Globus pallidus (tissue), 1 donor: ENCODE measurements around the gene SPTLC1.
"Not testable (repeated sequence)": the region's sequence is repeated elsewhere in the genome, so short reads cannot be mapped to it uniquely, and the experiment has no call there.

Source experiments
- DNase-seq: peaks from one replicate; pipeline ENCODE4 v3.0.0-alpha.2; 2015; ENCODE audit warnings: low spot score

Gene SPTLC1

DNA sequence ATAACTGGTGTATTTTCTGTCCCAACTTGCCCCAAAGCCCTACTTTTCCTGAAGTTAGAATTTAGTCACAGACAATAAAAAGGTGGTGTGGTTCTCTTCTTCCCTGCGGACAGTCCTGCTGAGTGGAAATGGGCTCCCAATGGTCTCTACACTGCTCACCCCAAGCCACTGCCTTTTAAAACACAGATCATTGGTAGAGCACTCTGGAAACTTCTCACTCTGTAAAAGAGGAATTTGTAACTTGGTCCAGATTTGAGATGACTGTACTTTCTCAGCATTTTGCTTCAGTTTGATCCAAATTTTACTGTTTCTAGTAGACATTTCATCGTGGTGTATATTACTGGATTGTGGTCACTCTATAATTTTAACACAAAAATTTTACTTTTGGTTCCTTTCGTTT is 84.8 kb downstream of the SPTLC1 start:
- no peak for DNase-seq

GRCh38 chr9:92029553-92029952 is 85.7 kb downstream of the SPTLC1 start:
- DNase-seq: no peak

DNA sequence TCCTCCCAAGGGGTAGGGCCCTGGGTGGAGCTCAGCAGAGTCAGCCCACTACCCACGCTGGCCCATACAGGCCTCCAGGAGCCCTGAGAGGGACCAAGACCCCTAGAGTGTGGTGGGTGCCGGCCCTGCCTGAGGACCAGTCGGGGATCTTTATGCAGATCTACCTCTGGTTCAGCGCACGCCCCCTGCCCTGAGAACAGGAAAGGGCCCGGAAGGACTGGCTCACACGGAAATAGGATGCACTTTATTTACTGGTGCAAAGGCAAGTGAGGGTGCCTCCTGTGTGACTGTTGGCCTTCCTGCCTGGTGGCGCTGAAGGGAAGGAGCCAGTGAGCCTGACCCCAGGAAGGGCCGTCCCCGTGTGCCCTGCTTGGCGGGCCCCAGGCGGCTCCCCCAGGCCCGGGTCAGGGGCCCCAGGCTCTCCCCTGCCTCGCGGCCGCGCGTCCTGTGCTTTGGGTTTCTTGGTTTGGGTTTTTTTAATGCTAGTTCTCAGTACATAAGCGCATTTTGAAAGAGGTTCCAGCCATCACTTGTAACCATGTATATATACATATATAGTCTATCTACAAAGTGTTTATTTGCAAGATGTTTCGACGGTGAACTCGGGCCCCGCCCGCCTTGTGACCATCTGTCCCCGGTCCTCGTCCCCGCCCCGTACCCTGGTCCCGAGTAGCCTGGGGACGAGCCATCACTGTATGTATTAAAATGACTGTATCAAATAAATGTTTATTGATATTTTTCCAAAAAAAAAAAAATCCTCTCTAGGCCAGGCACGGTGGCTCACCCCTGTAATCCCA is 88.8 kb downstream of the SPTLC1 start:
- no peak for DNase-seq

- not testable (repeated sequence) for DNase-seq
Observed at GRCh38 chr9:92021785-92022541, 93.2 kb downstream of the SPTLC1 start.

DNA sequence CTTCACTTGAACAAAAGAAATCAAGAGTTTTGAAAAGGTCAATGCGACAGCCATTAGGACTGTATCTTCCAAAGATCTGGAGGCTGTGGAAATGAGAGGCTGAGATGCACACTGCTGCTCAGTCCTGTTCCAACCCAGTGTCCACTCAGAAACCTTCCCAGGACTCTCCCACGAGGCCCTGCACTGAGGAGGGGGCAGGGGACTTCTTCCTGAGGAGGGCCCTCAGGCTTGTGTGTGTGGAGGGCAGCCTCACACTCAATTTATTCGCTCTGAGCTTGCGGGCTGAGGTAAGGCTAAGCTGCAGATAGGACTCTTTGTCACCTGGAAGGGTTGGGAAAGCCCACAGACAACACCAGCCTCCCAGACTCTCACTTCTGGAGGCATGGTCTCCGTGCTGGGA is 95.6 kb downstream of the SPTLC1 start:
- DNase-seq: no peak

DNA sequence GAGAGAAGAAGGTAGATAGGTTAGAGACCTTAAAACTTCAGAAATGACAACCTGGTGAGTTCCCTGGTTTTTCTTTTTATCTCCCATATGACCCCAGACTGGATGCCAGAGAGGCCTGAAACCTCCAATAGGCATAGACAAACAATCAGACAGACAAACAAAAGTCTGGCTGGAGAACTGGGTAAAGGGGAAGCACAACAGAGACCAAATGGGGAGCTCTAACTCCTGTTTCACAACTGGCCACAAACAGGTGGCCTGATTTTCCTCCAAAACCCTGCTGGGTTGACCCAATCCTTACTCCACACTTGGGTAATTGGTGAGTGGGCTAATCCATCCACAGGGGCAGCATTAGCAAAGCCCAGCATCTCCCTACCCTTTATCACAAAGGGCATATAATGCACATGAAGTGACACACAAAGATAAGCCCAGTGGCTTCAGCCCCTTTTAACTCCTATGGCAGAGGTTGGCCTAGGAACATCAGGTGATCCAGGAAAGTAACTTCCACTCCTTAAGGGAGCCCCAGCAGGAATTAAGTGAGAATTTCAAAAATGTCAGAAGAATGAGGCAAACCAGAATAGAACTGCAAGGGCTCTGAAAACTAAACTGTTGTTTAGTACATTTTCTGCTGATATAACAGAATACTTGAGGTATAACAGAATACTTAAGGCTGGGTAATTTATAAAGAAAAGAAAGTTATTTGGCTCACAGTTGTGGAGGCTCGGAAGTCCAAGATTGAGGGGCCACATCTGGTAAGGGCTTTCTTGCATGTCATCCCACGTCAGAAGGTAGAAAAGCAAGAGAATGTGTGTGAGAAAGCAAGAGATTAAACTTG is 104.3 kb downstream of the SPTLC1 start:
- no peak for DNase-seq

DNA sequence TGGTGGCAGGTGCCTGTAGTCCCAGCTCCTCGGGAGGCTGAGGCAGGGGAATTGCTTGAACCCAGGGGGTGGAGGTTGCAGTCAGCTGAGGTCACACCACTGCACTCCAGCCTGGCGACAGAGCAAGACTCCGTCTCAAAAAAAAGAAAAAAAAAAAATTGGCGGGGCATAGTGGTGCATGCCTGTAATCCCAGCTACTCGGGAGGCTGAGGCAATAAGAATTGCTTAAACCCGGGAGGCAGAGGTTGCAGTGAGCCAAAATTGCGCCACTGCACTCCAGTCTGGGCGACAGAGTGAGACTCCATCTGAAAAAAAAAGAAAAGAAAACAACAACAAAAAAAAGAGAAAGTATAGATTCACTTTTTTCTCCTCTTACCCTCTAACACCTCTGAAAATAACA is 105.0 kb downstream of the SPTLC1 start:
- not testable (repeated sequence) for DNase-seq

- DNase-seq: no peak
Observed at GRCh38 chr9:92008041-92008440, 107.2 kb downstream of the SPTLC1 start.

DNA sequence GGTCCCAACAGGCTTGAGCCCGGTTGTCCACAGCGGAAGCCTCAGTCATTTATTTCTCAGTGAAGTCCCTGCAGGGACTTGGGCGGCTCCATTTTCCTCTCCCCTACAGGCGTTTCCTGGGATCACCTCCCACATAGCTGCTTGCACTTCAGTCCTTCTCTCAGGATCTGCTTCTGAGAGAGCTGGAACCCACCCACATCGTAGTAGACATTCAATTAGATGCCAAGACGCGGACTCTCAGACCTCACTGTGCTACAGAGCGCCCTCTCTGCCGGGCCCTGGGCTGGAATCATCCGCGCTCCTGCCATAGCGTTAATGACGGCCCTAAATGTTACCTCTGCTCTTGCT is 111.2 kb downstream of the SPTLC1 start:
- no peak for DNase-seq

DNA sequence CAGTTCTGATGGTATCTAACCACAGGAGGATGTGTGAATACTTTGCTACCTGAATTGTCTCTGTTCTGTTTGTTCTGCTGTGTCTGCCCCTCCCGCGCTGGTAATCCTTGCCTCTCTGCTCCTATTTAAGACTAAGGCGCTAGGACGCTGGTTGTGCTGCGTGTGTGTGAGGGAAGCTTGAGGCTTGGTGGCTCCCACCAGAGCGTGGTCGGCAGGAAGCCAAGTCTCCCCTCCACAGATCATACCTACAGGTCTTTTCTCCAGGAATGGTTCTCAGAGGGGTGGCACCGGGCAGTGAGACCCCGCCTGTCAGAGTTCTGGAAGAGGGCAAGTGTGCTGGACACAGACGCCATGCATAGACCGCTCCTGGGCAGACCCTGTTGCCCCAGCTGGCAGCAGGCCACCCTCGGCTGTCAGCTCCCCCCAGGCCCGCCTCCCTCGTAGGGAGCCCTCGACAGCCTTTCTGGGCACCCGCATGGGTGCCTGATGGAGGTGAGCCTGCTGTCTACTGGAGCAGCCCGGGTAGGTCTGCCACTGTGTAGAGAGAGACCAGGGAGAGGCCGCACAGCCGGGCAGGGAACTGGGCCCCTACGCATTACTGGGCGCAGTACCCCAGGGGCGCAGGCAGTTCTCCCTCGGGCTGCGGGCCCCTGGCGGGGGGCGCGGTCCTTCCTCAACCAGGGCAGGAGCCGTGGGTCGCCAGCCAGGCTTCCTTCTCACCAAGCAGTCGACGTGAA is 111.7 kb downstream of the SPTLC1 start:
- DNase-seq: no peak

GRCh38 chr9:92001948-92002347 is 113.3 kb downstream of the SPTLC1 start:
- DNase-seq: not testable (repeated sequence)

DNA sequence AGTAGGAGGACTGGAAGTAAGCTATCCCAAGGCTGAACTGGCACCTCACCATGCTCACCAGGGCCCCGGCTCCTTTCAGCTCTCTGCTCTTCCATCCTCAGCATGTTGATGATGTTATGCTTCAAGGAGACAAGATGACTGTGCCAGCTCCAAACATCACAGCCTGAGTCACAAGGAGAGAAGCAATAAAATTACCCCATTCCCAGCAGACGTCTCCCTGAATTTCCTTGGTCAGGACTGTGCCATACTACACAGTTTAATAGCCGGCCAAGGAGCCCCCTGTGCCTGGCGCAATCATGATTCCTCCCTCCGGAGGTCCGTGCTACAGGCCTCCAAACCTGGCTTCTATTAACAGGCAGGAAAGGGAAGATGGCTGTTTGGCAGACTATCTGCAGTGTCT is 114.0 kb downstream of the SPTLC1 start:
- no peak for DNase-seq

GRCh38 chr9:91995000-91995655 is 120.1 kb downstream of the SPTLC1 start:
- DNase-seq: no peak

DNA sequence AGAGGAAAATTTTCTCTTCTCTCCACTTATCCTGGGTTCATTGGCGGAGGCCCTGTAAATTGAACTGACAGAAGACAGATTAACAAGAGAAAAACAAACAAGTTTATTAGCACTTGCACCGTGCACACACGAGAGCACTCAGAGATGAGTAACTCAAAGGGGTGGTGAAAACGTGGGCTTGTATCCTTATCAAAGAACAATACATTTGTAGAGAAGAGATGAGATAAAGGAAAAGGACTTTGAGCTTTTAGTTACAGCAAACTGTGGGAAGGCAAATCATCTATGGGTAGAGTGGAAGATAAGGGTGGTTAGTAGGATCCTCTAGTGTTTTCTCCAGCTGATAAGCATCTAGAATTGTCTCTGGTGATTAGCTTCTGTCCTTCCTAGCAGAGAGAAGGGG is 120.8 kb downstream of the SPTLC1 start:
- no peak for DNase-seq

GRCh38 chr9:91992461-91993041 is 122.7 kb downstream of the SPTLC1 start:
- no peak for DNase-seq

- no peak for DNase-seq
Observed at GRCh38 chr9:91991721-91992341, 123.4 kb downstream of the SPTLC1 start.

- DNase-seq: no peak
Observed at GRCh38 chr9:91986248-91986647, 129.0 kb downstream of the SPTLC1 start.

DNA sequence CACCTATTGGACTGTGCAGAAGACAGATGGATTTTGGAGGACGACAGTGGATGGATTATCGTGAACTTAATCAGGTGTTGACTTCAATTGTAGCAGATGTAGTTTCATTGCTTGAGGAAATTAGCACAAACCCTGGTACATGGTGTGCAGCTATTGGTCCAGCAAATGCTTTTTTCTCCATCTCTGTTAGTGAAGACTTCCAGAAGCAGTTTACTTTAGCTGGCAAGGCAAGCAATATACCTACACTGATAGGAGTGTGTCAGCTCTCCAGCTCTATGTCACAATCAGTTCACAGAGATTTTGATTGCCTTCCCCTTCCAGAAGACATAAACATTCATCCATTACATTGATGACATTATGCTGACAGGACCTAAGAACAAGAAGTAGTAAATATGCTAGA is 129.5 kb downstream of the SPTLC1 start:
- DNase-seq: no peak
